Measurements from ENCODE around the gene ZSWIM1.

- TF ChIP-seq EP300 (IDR thresholded peaks at IDR 0.05; ENCODE audit: borderline replicate concordance) (no peak), REST (IDR thresholded peaks at IDR 0.05; ENCODE audit: low read depth) (no peak), CEBPB (IDR thresholded peaks at IDR 0.05) (no peak), TCF12 (IDR thresholded peaks at IDR 0.05; ENCODE audit: low read depth) (no peak), CREB1 (IDR thresholded peaks at IDR 0.05; ENCODE audit: low read depth) (no peak), EGR1 (IDR thresholded peaks at IDR 0.05) (no peak), YY1 (IDR thresholded peaks at IDR 0.05; ENCODE audit: low read depth) (no peak), MAX (IDR thresholded peaks at IDR 0.05) (no peak), FOXM1 (IDR thresholded peaks at IDR 0.05; ENCODE audit: borderline replicate concordance, low read depth) (no peak), USF1 (IDR thresholded peaks at IDR 0.05) (no peak)
Measured at GRCh38 chr20:45918182-45918737, 37.2 kb downstream of the ZSWIM1 start.
